Chondrocyte (in vitro differentiated cells): Measurements from ENCODE around the gene SLC38A9. TPM values are rescaled to one million over a fixed set of nuclear protein-coding genes. Genes with fewer than 3 reads are reported as not detected.
"Not testable (repeated sequence)": the region's sequence is repeated elsewhere in the genome, so short reads cannot be mapped to it uniquely, and the experiment has no call there.

Source experiments
- DNase-seq: peaks from one replicate; pipeline ENCODE4 v3.0.0; 2021; ENCODE audit warnings: mixed read lengths, low spot score
- H3K27ac Mint-ChIP-seq: one replicate; pipeline ENCODE4 v1.8.0; 2021; ENCODE audit warnings: mild to moderate bottlenecking, moderate library complexity, mixed read lengths; ENCODE audit not compliant: unreplicated experiment
- H3K27me3 Mint-ChIP-seq: 2 replicates; pipeline ENCODE4 v1.8.0; 2021; ENCODE audit warnings: low read depth, mixed read lengths
- H3K36me3 Mint-ChIP-seq: 2 replicates; pipeline ENCODE4 v1.8.0; 2021; ENCODE audit warnings: low read depth, mixed read lengths
- H3K4me1 Mint-ChIP-seq: 2 replicates; pipeline ENCODE4 v1.8.0; 2021; ENCODE audit warnings: low read depth, mild to moderate bottlenecking, mixed read lengths
- H3K4me3 Mint-ChIP-seq: one replicate; pipeline ENCODE4 v1.8.0; 2021; ENCODE audit warnings: mild to moderate bottlenecking, moderate library complexity, mixed read lengths; ENCODE audit not compliant: unreplicated experiment
- H3K9me3 Mint-ChIP-seq: 2 replicates; pipeline ENCODE4 v1.8.0; 2021; ENCODE audit warnings: low read depth, mixed read lengths
- long read RNA-seq: library from polyadenylated mRNA; stranded (forward); transcript quantifications from one replicate; pipeline ENCODE4 v2.0.0, GENCODE V29; 2021
- total RNA-seq: library from RNA; stranded (reverse); gene quantifications from 3 replicates; pipeline ENCODE4 v1.2.1, GENCODE V29; 2021
- TF ChIP-seq, protein P1 (sequence below): fragments of 200-600 bp; sonication (generic); IDR thresholded peaks from 2 replicates; pipeline ENCODE4 v1.5.0; 2021; ENCODE audit warnings: antibody characterized with exemption, mild to moderate bottlenecking, moderate library complexity

SLC38A9 gene, protein sequence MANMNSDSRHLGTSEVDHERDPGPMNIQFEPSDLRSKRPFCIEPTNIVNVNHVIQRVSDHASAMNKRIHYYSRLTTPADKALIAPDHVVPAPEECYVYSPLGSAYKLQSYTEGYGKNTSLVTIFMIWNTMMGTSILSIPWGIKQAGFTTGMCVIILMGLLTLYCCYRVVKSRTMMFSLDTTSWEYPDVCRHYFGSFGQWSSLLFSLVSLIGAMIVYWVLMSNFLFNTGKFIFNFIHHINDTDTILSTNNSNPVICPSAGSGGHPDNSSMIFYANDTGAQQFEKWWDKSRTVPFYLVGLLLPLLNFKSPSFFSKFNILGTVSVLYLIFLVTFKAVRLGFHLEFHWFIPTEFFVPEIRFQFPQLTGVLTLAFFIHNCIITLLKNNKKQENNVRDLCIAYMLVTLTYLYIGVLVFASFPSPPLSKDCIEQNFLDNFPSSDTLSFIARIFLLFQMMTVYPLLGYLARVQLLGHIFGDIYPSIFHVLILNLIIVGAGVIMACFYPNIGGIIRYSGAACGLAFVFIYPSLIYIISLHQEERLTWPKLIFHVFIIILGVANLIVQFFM
- 20.7 to 21.5 TPM (median 21.2 TPM) in 3 replicates for total RNA-seq
- long read RNA-seq, partial matches to known transcripts: 0 of 8 reads
- long read RNA-seq, other reads (novel, unspliced or antisense): 6 of 8 reads

GRCh38 chr5:55712023-55712859, at the start of gene SLC38A9:
Gene SLC38A9 (minus strand): TSS chr5:55712324. CDS start chr5:55697958, 14,366 bp downstream.
- peaks cover 36% of the 10 kb centered on the region for H3K4me1 Mint-ChIP-seq
- peak within 1 kb of the TSS; percentile 96 for H3K27ac Mint-ChIP-seq
- TF ChIP-seq, protein P1, sequence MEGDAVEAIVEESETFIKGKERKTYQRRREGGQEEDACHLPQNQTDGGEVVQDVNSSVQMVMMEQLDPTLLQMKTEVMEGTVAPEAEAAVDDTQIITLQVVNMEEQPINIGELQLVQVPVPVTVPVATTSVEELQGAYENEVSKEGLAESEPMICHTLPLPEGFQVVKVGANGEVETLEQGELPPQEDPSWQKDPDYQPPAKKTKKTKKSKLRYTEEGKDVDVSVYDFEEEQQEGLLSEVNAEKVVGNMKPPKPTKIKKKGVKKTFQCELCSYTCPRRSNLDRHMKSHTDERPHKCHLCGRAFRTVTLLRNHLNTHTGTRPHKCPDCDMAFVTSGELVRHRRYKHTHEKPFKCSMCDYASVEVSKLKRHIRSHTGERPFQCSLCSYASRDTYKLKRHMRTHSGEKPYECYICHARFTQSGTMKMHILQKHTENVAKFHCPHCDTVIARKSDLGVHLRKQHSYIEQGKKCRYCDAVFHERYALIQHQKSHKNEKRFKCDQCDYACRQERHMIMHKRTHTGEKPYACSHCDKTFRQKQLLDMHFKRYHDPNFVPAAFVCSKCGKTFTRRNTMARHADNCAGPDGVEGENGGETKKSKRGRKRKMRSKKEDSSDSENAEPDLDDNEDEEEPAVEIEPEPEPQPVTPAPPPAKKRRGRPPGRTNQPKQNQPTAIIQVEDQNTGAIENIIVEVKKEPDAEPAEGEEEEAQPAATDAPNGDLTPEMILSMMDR: no peak
- H3K4me3 Mint-ChIP-seq: peak within 1 kb of the TSS; percentile 100
- DNase-seq: peak; percentile 97
- H3K9me3 Mint-ChIP-seq: peaks cover 18% of the 10 kb centered on the region
- peaks cover 5% of the 10 kb centered on the region for H3K36me3 Mint-ChIP-seq
- H3K27me3 Mint-ChIP-seq: no peaks in the 10 kb centered on the region

- peaks cover 28% of the 10 kb centered on the region for H3K27me3 Mint-ChIP-seq
- H3K36me3 Mint-ChIP-seq, DNase-seq, H3K9me3 Mint-ChIP-seq, H3K4me3 Mint-ChIP-seq, H3K27ac Mint-ChIP-seq, H3K4me1 Mint-ChIP-seq: not testable (repeated sequence)
Measured at GRCh38 chr5:55761721-55762120, 49.6 kb upstream of the SLC38A9 start.

DNA sequence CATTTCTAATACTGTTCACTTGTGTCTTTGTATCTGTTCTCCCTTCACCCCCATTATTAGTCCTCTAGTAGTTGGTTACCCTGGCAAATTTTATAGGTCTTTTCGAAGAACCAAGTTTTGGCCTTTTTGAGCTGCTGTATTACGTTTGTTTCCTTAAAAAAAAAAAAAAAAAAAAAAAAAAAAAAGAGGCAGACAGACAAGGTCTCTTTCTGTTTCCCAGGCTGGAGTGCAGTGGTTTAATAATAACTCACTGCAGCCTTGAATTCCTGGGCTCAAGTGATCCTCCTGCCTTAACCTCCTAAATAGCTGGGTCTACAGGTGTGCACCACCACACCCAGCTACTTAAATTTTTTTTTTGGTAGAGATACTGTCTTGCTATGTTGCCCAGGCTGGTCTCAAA, 46.6 kb upstream of the SLC38A9 start:
- no peak for DNase-seq
- H3K9me3 Mint-ChIP-seq: no peaks in the 10 kb centered on the region
- peaks cover 2% of the 10 kb centered on the region for H3K36me3 Mint-ChIP-seq
- TF ChIP-seq, protein P1: no peak
- H3K4me3 Mint-ChIP-seq: no peak overlapping the region
- no peak overlapping the region for H3K27ac Mint-ChIP-seq
- peaks cover 29% of the 10 kb centered on the region for H3K27me3 Mint-ChIP-seq
- H3K4me1 Mint-ChIP-seq: no peaks in the 10 kb centered on the region

DNA sequence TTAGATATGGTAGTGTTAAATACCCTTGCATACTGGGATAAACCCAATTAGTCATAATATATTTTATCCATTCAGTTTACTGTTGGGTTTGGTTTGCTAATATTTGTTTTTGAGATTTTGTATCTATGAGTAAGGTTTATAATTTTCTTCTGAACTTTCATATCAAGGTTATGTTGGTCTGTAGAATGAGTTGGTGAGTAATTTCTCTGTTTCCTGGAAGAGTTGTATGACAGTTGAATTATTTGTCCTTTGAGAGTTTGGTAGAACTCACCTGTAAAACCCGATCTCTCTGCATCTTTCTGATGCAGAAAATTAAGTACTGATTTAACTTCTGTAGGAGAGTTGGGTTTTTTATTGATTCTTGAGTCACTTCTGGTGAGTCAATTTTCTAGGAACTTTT, 46.1 kb upstream of the SLC38A9 start:
- TF ChIP-seq, protein P1: no peak
- no peak overlapping the region for H3K27ac Mint-ChIP-seq
- H3K4me1 Mint-ChIP-seq: no peaks in the 10 kb centered on the region
- peaks cover 26% of the 10 kb centered on the region for H3K27me3 Mint-ChIP-seq
- H3K4me3 Mint-ChIP-seq: no peak overlapping the region
- peaks cover 2% of the 10 kb centered on the region for H3K36me3 Mint-ChIP-seq
- no peaks in the 10 kb centered on the region for H3K9me3 Mint-ChIP-seq
- no peak for DNase-seq

DNA sequence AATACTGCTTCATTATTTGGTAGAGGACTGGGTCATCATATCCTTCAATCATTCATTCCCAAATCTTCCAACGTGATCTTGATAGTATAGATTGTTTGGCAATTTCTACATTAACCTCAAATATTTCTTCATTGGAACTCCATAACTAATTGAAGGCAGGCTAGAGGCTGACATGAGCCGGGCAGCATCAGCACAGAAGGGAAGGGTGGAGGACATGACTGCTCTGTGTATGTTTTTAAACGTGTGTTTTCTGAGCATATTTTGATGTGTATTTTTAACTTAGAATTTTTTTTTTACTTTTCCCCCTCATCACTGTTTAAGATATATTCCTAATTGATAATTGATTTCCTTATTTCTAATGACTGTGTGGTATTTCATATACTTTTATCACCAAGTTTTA, 38.4 kb upstream of the SLC38A9 start:
- Mint-ChIP-seq H3K9me3 (no peaks in the 10 kb centered on the region), H3K4me3 (no peak overlapping the region), H3K36me3 (no peaks in the 10 kb centered on the region), H3K4me1 (no peaks in the 10 kb centered on the region), H3K27ac (no peak overlapping the region), H3K27me3 (peaks cover 13% of the 10 kb centered on the region)
- TF ChIP-seq, protein P1: no peak
- no peak for DNase-seq
